Caco-2 (cell line): ENCODE measurements around the gene CRIP1. TPM values are rescaled to one million over a fixed set of nuclear protein-coding genes. Genes with fewer than 3 reads are reported as not detected.

Experiments
- BruUV-seq: library from RNA; stranded (reverse); fragments of 400-500 nt; replicated peaks from 2 replicates; lab custom pipeline; 2021; lab: Mats Ljungman, UMichigan
- CTCF ChIA-PET: fragments of 300-600 bp; sonication (Branson Sonifier 250); formaldehyde crosslinking; loops from one replicate; lab custom pipeline; 2022; ENCODE audit warnings: antibody characterized with exemption; lab: Charles Lee
- POLR2A ChIA-PET: fragments of 300-600 bp; sonication (Branson Sonifier 250); formaldehyde crosslinking; loops from one replicate; lab custom pipeline; 2022; ENCODE audit warnings: antibody characterized with exemption; lab: Charles Lee
- DNase-seq, 2 experiments: peaks; one replicate each; pipeline versions ENCODE4 v3.0.0 to v3.0.0-alpha.2; 2020 to 2022
- H3K27me3 ChIP-seq: replicated peaks from 2 replicates; pipeline ENCODE4 v1.6.0; 2011; ENCODE audit warnings: low read length; ENCODE audit not compliant: control insufficient read depth, insufficient read depth
- H3K36me3 ChIP-seq: 2 replicates; pipeline ENCODE4 v1.5.1; 2011; ENCODE audit warnings: low read length; ENCODE audit not compliant: control insufficient read depth, insufficient read depth
- H3K4me1 ChIP-seq: fragments of 250-450 bp; sonication (Bioruptor Pico); 2 replicates; pipeline ENCODE4 v1.5.1; 2020; ENCODE audit warnings: mild to moderate bottlenecking
- H3K4me3 ChIP-seq: 2 replicates; pipeline ENCODE4 v1.5.1; 2011; ENCODE audit warnings: low read depth, mild to moderate bottlenecking, control low read depth, low read length
- H3K9me3 ChIP-seq: fragments of 250-450 bp; sonication (Bioruptor Pico); 2 replicates; pipeline ENCODE4 v1.5.1; 2020; ENCODE audit warnings: mild to moderate bottlenecking, moderate library complexity
- H3K27ac Mint-ChIP-seq: one replicate; pipeline ENCODE4 v1.8.0; 2022; ENCODE audit warnings: mixed read lengths; ENCODE audit not compliant: unreplicated experiment
- H3K27me3 Mint-ChIP-seq: one replicate; pipeline ENCODE4 v1.8.0; 2022; ENCODE audit warnings: mixed read lengths; ENCODE audit not compliant: insufficient read depth, unreplicated experiment
- H3K36me3 Mint-ChIP-seq: one replicate; pipeline ENCODE4 v1.8.0; 2022; ENCODE audit warnings: mild to moderate bottlenecking, mixed read lengths; ENCODE audit not compliant: insufficient read depth, unreplicated experiment
- H3K4me1 Mint-ChIP-seq: one replicate; pipeline ENCODE4 v1.8.0; 2022; ENCODE audit warnings: low read depth, mixed read lengths; ENCODE audit not compliant: unreplicated experiment
- H3K4me3 Mint-ChIP-seq: one replicate; pipeline ENCODE4 v1.8.0; 2022; ENCODE audit warnings: mild to moderate bottlenecking, moderate library complexity, mixed read lengths; ENCODE audit not compliant: unreplicated experiment
- H3K9me3 Mint-ChIP-seq: one replicate; pipeline ENCODE4 v1.8.0; 2022; ENCODE audit warnings: mixed read lengths; ENCODE audit not compliant: unreplicated experiment
- intact Hi-C: fragments of 100-400 bp; cut with micrococcal nuclease; formaldehyde crosslinking; loops from one replicate; pipeline ENCODE4 v1.10.0; 2022; ENCODE audit not compliant: unreplicated experiment
- total RNA-seq: library from RNA; stranded (reverse); gene quantifications from 2 replicates; pipeline ENCODE4 v1.2.3, GENCODE V29; 2022
- TF ChIP-seq, protein P1 (sequence below), 2 experiments: fragments of 200-600 bp in 1 of 2; IDR thresholded peaks; 1 replicate in 1 of 2; 2 replicates in 1 of 2; pipeline versions ENCODE4 v1.5.1 to v1.8.0; 2011 to 2022; ENCODE audit warnings: antibody characterized with exemption in 1 of 2, control low read depth in 1 of 2, inconsistent platforms in 1 of 2, low read depth in 1 of 2, low read length in 1 of 2, mild to moderate bottlenecking in 1 of 2, moderate library complexity in 1 of 2; ENCODE audit not compliant: insufficient read depth in 1 of 2, severe bottlenecking in 1 of 2, unreplicated experiment in 1 of 2

The CRIP1 gene
- total RNA-seq, 1 experiment from 2014 or later: 75.1 TPM

GRCh38 chr14:105448706-105449111 is 38.0 kb upstream of the CRIP1 start:
- POLR2A ChIA-PET: no interaction called here
- Histone ChIP-seq H3K36me3 (peaks cover 3% of the 10 kb centered on the region), H3K27me3 (no peaks in the 10 kb centered on the region), H3K4me1 (no peaks in the 10 kb centered on the region), H3K4me3 (no peak overlapping the region), H3K9me3 (no peaks in the 10 kb centered on the region)
- Mint-ChIP-seq H3K4me3 (no peak overlapping the region), H3K4me1 (no peaks in the 10 kb centered on the region), H3K36me3 (peaks cover 31% of the 10 kb centered on the region), H3K27ac (no peak overlapping the region), H3K27me3 (no peaks in the 10 kb centered on the region), H3K9me3 (no peaks in the 10 kb centered on the region)
- peak in 1 of 2 experiments; percentile 74 for DNase-seq
- CTCF ChIA-PET: interaction anchor here (0.8 to 1.4 kb wide), 3 partner anchors 25 to 41 kb away, joined by 3 to 6 read pairs (median 4); no protein-coding TSS in a partner anchor
- intact Hi-C loops: no loop called here
- TF ChIP-seq, protein P1, sequence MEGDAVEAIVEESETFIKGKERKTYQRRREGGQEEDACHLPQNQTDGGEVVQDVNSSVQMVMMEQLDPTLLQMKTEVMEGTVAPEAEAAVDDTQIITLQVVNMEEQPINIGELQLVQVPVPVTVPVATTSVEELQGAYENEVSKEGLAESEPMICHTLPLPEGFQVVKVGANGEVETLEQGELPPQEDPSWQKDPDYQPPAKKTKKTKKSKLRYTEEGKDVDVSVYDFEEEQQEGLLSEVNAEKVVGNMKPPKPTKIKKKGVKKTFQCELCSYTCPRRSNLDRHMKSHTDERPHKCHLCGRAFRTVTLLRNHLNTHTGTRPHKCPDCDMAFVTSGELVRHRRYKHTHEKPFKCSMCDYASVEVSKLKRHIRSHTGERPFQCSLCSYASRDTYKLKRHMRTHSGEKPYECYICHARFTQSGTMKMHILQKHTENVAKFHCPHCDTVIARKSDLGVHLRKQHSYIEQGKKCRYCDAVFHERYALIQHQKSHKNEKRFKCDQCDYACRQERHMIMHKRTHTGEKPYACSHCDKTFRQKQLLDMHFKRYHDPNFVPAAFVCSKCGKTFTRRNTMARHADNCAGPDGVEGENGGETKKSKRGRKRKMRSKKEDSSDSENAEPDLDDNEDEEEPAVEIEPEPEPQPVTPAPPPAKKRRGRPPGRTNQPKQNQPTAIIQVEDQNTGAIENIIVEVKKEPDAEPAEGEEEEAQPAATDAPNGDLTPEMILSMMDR (IDR thresholded peaks at IDR 0.05; ENCODE audit: insufficient read depth in 1 of 2, low read depth in 1 of 2, low read length in 1 of 2, severe bottlenecking in 1 of 2, unreplicated experiment in 1 of 2): peak; percentile 69 to 74
- BruUV-seq: no TSS peak

- no TSS peak for BruUV-seq
- Mint-ChIP-seq H3K4me3 (no peak overlapping the region), H3K27ac (no peak overlapping the region), H3K9me3 (no peaks in the 10 kb centered on the region), H3K36me3 (peaks cover 38% of the 10 kb centered on the region), H3K27me3 (no peaks in the 10 kb centered on the region), H3K4me1 (no peaks in the 10 kb centered on the region)
- H3K4me3 ChIP-seq: no peak overlapping the region
- TF ChIP-seq, protein P1 (IDR thresholded peaks at IDR 0.05; ENCODE audit: insufficient read depth in 1 of 2, low read depth in 1 of 2, low read length in 1 of 2, severe bottlenecking in 1 of 2, unreplicated experiment in 1 of 2): no peak
- intact Hi-C loops: no loop called here
- DNase-seq: peak in 1 of 2 experiments; percentile 25
- H3K4me1 ChIP-seq: no peaks in the 10 kb centered on the region
- H3K36me3 ChIP-seq: peaks cover 3% of the 10 kb centered on the region
- H3K9me3 ChIP-seq: no peaks in the 10 kb centered on the region
- CTCF ChIA-PET: no interaction called here
- POLR2A ChIA-PET: no interaction called here
- H3K27me3 ChIP-seq: no peaks in the 10 kb centered on the region
Observed at GRCh38 chr14:105449276-105450122, 37.2 kb upstream of the CRIP1 start.

DNA sequence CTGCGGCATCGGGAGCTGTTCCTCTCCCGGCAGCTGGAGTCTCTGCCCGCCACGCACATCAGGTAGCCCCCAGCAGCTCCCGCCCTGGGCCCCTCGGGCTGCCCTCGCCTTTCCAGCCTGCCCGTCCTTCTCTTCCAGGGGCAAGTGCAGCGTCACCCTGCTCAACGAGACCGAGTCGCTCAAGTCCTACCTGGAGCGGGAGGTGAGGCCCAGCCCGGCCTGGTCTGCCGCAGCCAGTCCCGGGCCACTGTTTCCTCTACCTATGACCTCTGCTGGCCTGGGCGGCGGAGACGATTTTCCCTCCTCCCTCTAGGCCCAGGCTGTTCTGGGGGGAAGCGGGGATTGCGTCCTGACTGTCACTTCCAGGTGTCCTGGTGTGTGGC is 36.6 kb upstream of the CRIP1 start:
- no peaks in the 10 kb centered on the region for H3K9me3 ChIP-seq
- Mint-ChIP-seq H3K4me3 (no peak overlapping the region), H3K4me1 (no peaks in the 10 kb centered on the region), H3K36me3 (peaks cover 44% of the 10 kb centered on the region), H3K27me3 (no peaks in the 10 kb centered on the region), H3K9me3 (no peaks in the 10 kb centered on the region), H3K27ac (no peak overlapping the region)
- H3K4me3 ChIP-seq: no peak overlapping the region
- BruUV-seq: no TSS peak
- ChIA-PET POLR2A (no interaction called here), CTCF (no interaction called here)
- H3K4me1 ChIP-seq: no peaks in the 10 kb centered on the region
- peaks cover 3% of the 10 kb centered on the region for H3K36me3 ChIP-seq
- TF ChIP-seq, protein P1 (IDR thresholded peaks at IDR 0.05; ENCODE audit: insufficient read depth in 1 of 2, low read depth in 1 of 2, low read length in 1 of 2, severe bottlenecking in 1 of 2, unreplicated experiment in 1 of 2): no peak
- DNase-seq: peak in 1 of 2 experiments; percentile 28
- intact Hi-C loops: no loop called here
- H3K27me3 ChIP-seq: no peaks in the 10 kb centered on the region
